Nephron (organoid): ENCODE results near the gene KCNQ5.
"Not testable (repeated sequence)": the region's sequence is repeated elsewhere in the genome, so short reads cannot be mapped to it uniquely, and the experiment has no call there.

ENCODE experiments used
- H3K27ac Mint-ChIP-seq, 3 experiments: 2 replicates each; pipeline ENCODE4 v1.8.0; 2020; ENCODE audit warnings: mixed read lengths in 3 of 3, mild to moderate bottlenecking in 2 of 3, moderate library complexity in 1 of 3
- H3K27me3 Mint-ChIP-seq: 2 replicates; pipeline ENCODE4 v1.8.0; 2021; ENCODE audit warnings: low read depth, mild to moderate bottlenecking, moderate library complexity, mixed read lengths
- H3K36me3 Mint-ChIP-seq: 2 replicates; pipeline ENCODE4 v1.8.0; 2020; ENCODE audit warnings: low read depth, mixed read lengths
- H3K4me1 Mint-ChIP-seq: 2 replicates; pipeline ENCODE4 v1.8.0; 2020; ENCODE audit warnings: mixed read lengths
- H3K4me3 Mint-ChIP-seq, 3 experiments: 2 replicates each; pipeline ENCODE4 v1.8.0; 2020; ENCODE audit warnings: mild to moderate bottlenecking in 3 of 3, mixed read lengths in 3 of 3, moderate library complexity in 2 of 3
- H3K9me3 Mint-ChIP-seq: 2 replicates; pipeline ENCODE4 v1.8.0; 2020; ENCODE audit warnings: mixed read lengths
- TF ChIP-seq, protein P1 (sequence below), 3 experiments: fragments of 200-600 bp; sonication (generic); IDR thresholded peaks; one replicate each; pipeline ENCODE4 v1.5.0; 2021; ENCODE audit warnings: antibody characterized with exemption in 3 of 3; ENCODE audit not compliant: unreplicated experiment in 3 of 3

The KCNQ5 gene

GRCh38 chr6:73182021-73182607, 560.2 kb downstream of the KCNQ5 start:
- Mint-ChIP-seq H3K9me3 (no peaks in the 10 kb centered on the region), H3K27ac (no peak overlapping the region), H3K4me3 (no peak overlapping the region), H3K36me3 (no peaks in the 10 kb centered on the region), H3K4me1 (no peaks in the 10 kb centered on the region), H3K27me3 (peaks cover 11% of the 10 kb centered on the region)
- TF ChIP-seq, protein P1, sequence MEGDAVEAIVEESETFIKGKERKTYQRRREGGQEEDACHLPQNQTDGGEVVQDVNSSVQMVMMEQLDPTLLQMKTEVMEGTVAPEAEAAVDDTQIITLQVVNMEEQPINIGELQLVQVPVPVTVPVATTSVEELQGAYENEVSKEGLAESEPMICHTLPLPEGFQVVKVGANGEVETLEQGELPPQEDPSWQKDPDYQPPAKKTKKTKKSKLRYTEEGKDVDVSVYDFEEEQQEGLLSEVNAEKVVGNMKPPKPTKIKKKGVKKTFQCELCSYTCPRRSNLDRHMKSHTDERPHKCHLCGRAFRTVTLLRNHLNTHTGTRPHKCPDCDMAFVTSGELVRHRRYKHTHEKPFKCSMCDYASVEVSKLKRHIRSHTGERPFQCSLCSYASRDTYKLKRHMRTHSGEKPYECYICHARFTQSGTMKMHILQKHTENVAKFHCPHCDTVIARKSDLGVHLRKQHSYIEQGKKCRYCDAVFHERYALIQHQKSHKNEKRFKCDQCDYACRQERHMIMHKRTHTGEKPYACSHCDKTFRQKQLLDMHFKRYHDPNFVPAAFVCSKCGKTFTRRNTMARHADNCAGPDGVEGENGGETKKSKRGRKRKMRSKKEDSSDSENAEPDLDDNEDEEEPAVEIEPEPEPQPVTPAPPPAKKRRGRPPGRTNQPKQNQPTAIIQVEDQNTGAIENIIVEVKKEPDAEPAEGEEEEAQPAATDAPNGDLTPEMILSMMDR (IDR thresholded peaks at IDR 0.05; ENCODE audit: unreplicated experiment in 3 of 3), result no peak

DNA sequence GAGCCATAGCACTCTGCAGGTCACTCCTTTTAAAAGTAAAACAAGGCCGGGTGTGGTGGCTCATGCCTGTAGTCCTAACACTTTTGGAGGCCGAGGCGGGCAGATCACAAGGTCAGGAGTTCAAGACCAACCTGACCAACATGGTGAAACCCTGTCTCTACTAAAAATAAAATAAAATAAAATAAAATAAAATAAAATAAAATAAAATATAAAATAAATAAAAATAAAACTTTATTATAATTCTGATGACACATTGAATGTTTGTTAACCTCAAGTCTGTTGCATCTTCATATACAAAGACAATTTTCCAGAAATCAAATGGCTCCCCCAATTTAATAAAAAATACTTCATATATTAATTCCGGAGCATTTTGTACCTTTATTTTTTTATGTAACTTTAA, 571.4 kb downstream of the KCNQ5 start:
- H3K4me1 Mint-ChIP-seq, H3K27ac Mint-ChIP-seq, H3K27me3 Mint-ChIP-seq, H3K9me3 Mint-ChIP-seq, H3K36me3 Mint-ChIP-seq, H3K4me3 Mint-ChIP-seq: not testable (repeated sequence)

- TF ChIP-seq, protein P1 (IDR thresholded peaks at IDR 0.05; ENCODE audit: unreplicated experiment in 3 of 3), result no peak
- H3K27me3 Mint-ChIP-seq, result no peaks in the 10 kb centered on the region
- no peaks in the 10 kb centered on the region for H3K36me3 Mint-ChIP-seq
- H3K4me1 Mint-ChIP-seq, result no peaks in the 10 kb centered on the region
- no peak overlapping the region for H3K4me3 Mint-ChIP-seq
- H3K27ac Mint-ChIP-seq, result no peak overlapping the region
- no peaks in the 10 kb centered on the region for H3K9me3 Mint-ChIP-seq
These were observed 572.9 kb downstream of the KCNQ5 start for GRCh38 chr6:73194744-73195143.

DNA sequence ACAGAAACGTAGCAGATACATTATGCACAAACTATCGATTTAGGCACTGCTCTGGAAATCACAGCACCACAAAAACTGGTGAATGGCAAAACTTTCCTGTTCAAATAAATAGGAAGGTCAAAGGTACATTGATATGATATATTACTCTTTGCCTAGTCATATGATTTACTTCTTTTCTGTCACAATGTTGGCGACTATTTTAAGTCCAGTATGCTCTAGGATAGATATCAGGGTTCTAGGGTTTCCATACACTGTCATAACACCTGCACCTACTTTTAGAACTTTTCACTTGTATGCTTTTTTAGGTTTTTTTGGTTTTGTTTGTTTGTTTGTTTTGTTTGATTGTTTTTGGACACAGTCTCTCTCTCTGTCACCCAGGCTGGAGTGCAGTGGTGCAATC, 578.4 kb downstream of the KCNQ5 start:
- H3K4me1 Mint-ChIP-seq, result no peaks in the 10 kb centered on the region
- no peaks in the 10 kb centered on the region for H3K36me3 Mint-ChIP-seq
- peaks cover 4% of the 10 kb centered on the region for H3K9me3 Mint-ChIP-seq
- no peak overlapping the region for H3K4me3 Mint-ChIP-seq
- H3K27me3 Mint-ChIP-seq, result peaks cover 4% of the 10 kb centered on the region
- TF ChIP-seq, protein P1 (IDR thresholded peaks at IDR 0.05; ENCODE audit: unreplicated experiment in 3 of 3), result no peak
- no peak overlapping the region for H3K27ac Mint-ChIP-seq

- TF ChIP-seq, protein P1 (IDR thresholded peaks at IDR 0.05; ENCODE audit: unreplicated experiment in 3 of 3), result no peak
- no peak overlapping the region for H3K4me3 Mint-ChIP-seq
- H3K9me3 Mint-ChIP-seq, result peaks cover 4% of the 10 kb centered on the region
- H3K36me3 Mint-ChIP-seq, result no peaks in the 10 kb centered on the region
- peaks cover 4% of the 10 kb centered on the region for H3K27me3 Mint-ChIP-seq
- no peak overlapping the region for H3K27ac Mint-ChIP-seq
- H3K4me1 Mint-ChIP-seq, result no peaks in the 10 kb centered on the region
These were observed 578.9 kb downstream of the KCNQ5 start for GRCh38 chr6:73200735-73201134.

GRCh38 chr6:73203098-73203497, 581.2 kb downstream of the KCNQ5 start:
- TF ChIP-seq, protein P1 (IDR thresholded peaks at IDR 0.05; ENCODE audit: unreplicated experiment in 3 of 3), result no peak
- no peaks in the 10 kb centered on the region for H3K36me3 Mint-ChIP-seq
- H3K27ac Mint-ChIP-seq, result no peak overlapping the region
- no peaks in the 10 kb centered on the region for H3K4me1 Mint-ChIP-seq
- H3K4me3 Mint-ChIP-seq, result no peak overlapping the region
- H3K27me3 Mint-ChIP-seq, result peaks cover 4% of the 10 kb centered on the region
- H3K9me3 Mint-ChIP-seq, result peaks cover 4% of the 10 kb centered on the region
